ENCODE data around the gene ZSCAN21. TPM values are rescaled to one million over a fixed set of nuclear protein-coding genes. Genes with fewer than 3 reads are reported as not detected.

ZSCAN21 gene
- total and polyA plus RNA-seq, 2 donors (not counting 3 experiments of a cell fraction or from before 2014, with no cell fraction given) = 7.4 to 7.7 TPM

DNA sequence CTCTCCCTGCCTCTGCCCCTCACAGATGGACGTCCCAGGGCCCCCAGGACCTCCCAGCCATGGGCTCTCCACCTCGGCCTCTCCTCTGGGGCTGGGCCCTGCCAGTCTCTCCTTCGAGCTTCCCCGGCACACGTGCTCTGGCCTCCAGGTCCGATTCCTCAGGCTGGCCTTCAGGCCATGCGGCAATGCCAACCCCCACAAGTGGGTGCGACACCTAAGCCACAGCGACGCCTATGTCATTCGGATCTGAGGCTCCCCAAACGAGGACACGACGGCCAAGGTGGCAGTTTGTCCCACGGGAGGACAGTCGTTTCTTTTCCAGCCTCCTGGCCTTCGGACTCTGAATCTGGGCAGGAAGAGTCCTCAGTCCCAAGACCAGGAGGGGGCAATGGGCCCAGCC, 57.1 kb downstream of the ZSCAN21 start:
- H3K9me1 ChIP-seq (replicated peaks; ENCODE audit: control insufficient read depth, extremely low read depth, insufficient read depth, low read length) = no peaks in the 10 kb centered on the region
- H2AFZ ChIP-seq (ENCODE audit: low read depth, low read length) = no peak overlapping the region
- H4K20me1 ChIP-seq (replicated peaks; ENCODE audit: control insufficient read depth, extremely low read depth, insufficient read depth, low read length) = no peaks in the 10 kb centered on the region
- DNase-seq (ENCODE audit: low read depth, low spot score) (no peak), FAIRE-seq (no peak)
- H3K4me2 ChIP-seq (ENCODE audit: insufficient read depth, low read length) = no peak overlapping the region
- peaks cover 7% of the 10 kb centered on the region for H3K4me1 ChIP-seq (ENCODE audit: control insufficient read depth, extremely low read depth, insufficient read depth, low read length)
- no peak overlapping the region for H3K27ac ChIP-seq (ENCODE audit: insufficient read depth, low read depth, low read length)
- BruUV-seq (replicated peaks) = no TSS peak
- POLR2A ChIA-PET = no interaction called here
- no peak overlapping the region for H3K4me3 ChIP-seq (replicated peaks in 1 of 3; ENCODE audit: insufficient read depth in 1 of 3, low read depth in 1 of 3, low read length in 3 of 3)
- no peak for TF ChIP-seq FOS (IDR thresholded peaks at IDR 0.05; ENCODE audit: borderline replicate concordance, insufficient read depth, low read length)
- no peak for TF ChIP-seq GATA2 (IDR thresholded peaks at IDR 0.05; ENCODE audit: insufficient read depth, insufficient read length, low read depth, low read length)
- TF ChIP-seq, protein P1, sequence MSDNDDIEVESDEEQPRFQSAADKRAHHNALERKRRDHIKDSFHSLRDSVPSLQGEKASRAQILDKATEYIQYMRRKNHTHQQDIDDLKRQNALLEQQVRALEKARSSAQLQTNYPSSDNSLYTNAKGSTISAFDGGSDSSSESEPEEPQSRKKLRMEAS (IDR thresholded peaks at IDR 0.05; ENCODE audit: insufficient read depth, insufficient read length) = no peak
- TF ChIP-seq MYC (IDR thresholded peaks at IDR 0.05; ENCODE audit: low read depth, low read length) = no peak
- no peak for TF ChIP-seq JUN (IDR thresholded peaks at IDR 0.05; ENCODE audit: borderline replicate concordance, insufficient read depth, insufficient read length, low read depth)
- TF ChIP-seq POLR2A (IDR thresholded peaks at IDR 0.05; ENCODE audit: low read depth, low read length) = no peak
- TF ChIP-seq POLR2AphosphoS5 (IDR thresholded peaks at IDR 0.05; ENCODE audit: insufficient read depth, low read depth, low read length) = no peak
- TF ChIP-seq, protein P2, sequence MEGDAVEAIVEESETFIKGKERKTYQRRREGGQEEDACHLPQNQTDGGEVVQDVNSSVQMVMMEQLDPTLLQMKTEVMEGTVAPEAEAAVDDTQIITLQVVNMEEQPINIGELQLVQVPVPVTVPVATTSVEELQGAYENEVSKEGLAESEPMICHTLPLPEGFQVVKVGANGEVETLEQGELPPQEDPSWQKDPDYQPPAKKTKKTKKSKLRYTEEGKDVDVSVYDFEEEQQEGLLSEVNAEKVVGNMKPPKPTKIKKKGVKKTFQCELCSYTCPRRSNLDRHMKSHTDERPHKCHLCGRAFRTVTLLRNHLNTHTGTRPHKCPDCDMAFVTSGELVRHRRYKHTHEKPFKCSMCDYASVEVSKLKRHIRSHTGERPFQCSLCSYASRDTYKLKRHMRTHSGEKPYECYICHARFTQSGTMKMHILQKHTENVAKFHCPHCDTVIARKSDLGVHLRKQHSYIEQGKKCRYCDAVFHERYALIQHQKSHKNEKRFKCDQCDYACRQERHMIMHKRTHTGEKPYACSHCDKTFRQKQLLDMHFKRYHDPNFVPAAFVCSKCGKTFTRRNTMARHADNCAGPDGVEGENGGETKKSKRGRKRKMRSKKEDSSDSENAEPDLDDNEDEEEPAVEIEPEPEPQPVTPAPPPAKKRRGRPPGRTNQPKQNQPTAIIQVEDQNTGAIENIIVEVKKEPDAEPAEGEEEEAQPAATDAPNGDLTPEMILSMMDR (IDR thresholded peaks at IDR 0.05; ENCODE audit: extremely low read depth in 1 of 2, insufficient read depth in 1 of 2, low read depth in 1 of 2, low read length in 2 of 2) = no peak
- TF ChIP-seq EZH2 (IDR thresholded peaks at IDR 0.05; ENCODE audit: borderline replicate concordance, low read depth, low read length, severe bottlenecking) = no peak
- CTCF ChIA-PET = no interaction called here
- dilution Hi-C loops (cut with MboI; ENCODE audit: extremely low pct_ligation_motif_present, low sequenced_read_pairs) (no loop called here), intact Hi-C loops (cut with micrococcal nuclease) (loop anchor here (10.0 kb wide), 1 partner anchor 1018 kb away; the partner anchor contains the start of gene SERPINE1)
- no peak overlapping the region for H3K9ac ChIP-seq (replicated peaks; ENCODE audit: extremely low read depth, insufficient read depth, low read length)
- no peaks in the 10 kb centered on the region for H3K27me3 ChIP-seq (ENCODE audit: control insufficient read depth in 2 of 2, insufficient read depth in 2 of 2, low read length in 2 of 2)
- peaks cover 1% of the 10 kb centered on the region for H3K79me2 ChIP-seq (ENCODE audit: control insufficient read depth, insufficient read depth, low read length)
- no peaks in the 10 kb centered on the region for H3K9me3 ChIP-seq (replicated peaks; ENCODE audit: control insufficient read depth, insufficient read depth, low read length)
- H3K36me3 ChIP-seq (ENCODE audit: control insufficient read depth in 2 of 2, extremely low read depth in 1 of 2, insufficient read depth in 2 of 2, low read length in 2 of 2) = peaks cover 12 to 45% of the 10 kb centered on the region in 2 experiments
